Measurements from ENCODE around the gene PIK3R6.

DNA sequence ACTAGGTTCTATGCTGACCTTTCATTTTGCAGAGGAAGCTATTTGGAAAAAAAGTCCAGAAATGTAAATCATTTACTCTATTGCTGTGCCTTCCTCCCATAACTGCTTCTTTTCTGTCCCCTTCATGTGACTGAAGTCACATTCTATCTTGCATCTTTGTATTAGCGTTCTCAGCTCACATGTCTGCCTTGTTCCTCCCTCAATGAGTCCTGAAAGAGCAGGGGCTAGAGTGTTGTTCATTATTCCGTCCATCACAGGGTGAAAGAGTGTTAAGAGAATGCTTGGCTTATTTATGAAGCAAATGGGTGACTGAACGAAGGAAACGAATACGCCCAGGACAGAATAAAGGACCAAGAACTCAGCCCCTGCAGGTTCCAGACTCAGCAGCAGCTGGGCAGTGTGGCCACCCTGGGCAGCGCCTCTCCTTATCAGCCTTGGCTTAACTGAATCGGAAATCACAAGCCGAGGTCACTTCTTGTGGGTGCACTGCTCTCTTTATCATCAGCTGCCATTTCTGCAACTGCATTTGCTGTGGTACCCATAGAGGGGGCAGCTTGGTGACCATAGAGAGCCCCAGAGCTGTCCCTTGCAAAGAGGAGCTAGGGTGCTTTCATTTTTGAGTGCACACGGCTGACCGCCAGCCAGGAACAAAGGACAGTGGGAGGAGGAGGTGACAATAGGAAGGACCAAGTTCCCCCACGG, 1.8 kb upstream of the PIK3R6 start:
- TF ChIP-seq POLR2A (IDR thresholded peaks at IDR 0.05) = no peak
- TF ChIP-seq CTCF (IDR thresholded peaks at IDR 0.05) = no peak

All from esophagus squamous epithelium (tissue), 4 donors.